ENCODE data around the gene ALDOA.

The ALDOA gene

GRCh38 chr16:30041841-30042240, 23.7 kb upstream of the ALDOA start:
- DNase-seq (ENCODE audit: low read depth) = no peak

GRCh38 chr16:30046178-30046577, 19.4 kb upstream of the ALDOA start:
- DNase-seq (ENCODE audit: low read depth) = no peak

- DNase-seq (ENCODE audit: low read depth) = no peak
Measured at GRCh38 chr16:30046588-30046987, 19.0 kb upstream of the ALDOA start.

- DNase-seq (ENCODE audit: low read depth) = no peak
Measured at GRCh38 chr16:30049871-30050270, 15.7 kb upstream of the ALDOA start.

- no peak for DNase-seq (ENCODE audit: low read depth)
Measured at GRCh38 chr16:30051518-30051917, 14.0 kb upstream of the ALDOA start.

- DNase-seq (ENCODE audit: low read depth) = peak; percentile 79
Measured at GRCh38 chr16:30052671-30053372, 12.7 kb upstream of the ALDOA start.

- DNase-seq (ENCODE audit: low read depth) = no peak
Measured at GRCh38 chr16:30053376-30054015, 12.1 kb upstream of the ALDOA start.

- DNase-seq (ENCODE audit: low read depth) = no peak
Measured at GRCh38 chr16:30054451-30054850, 11.1 kb upstream of the ALDOA start.

GRCh38 chr16:30054959-30055553, 10.5 kb upstream of the ALDOA start:
- DNase-seq (ENCODE audit: low read depth) = peak; percentile 17

GRCh38 chr16:30060346-30060745, 5.2 kb upstream of the ALDOA start:
- DNase-seq (ENCODE audit: low read depth) = no peak

- DNase-seq (ENCODE audit: low read depth) = no peak
Measured at GRCh38 chr16:30060836-30061554, 4.6 kb upstream of the ALDOA start.

GRCh38 chr16:30063278-30063892, 2.2 kb upstream of the ALDOA start:
- DNase-seq (ENCODE audit: low read depth) = no peak

- peak; percentile 49 for DNase-seq (ENCODE audit: low read depth)
Measured at GRCh38 chr16:30063893-30064728, 1.4 kb upstream of the ALDOA start.

- DNase-seq (ENCODE audit: low read depth) = no peak
Measured at GRCh38 chr16:30064729-30065101, 845 bp upstream of the ALDOA start.

GRCh38 chr16:30065943-30066760, 592 bp downstream of the ALDOA start:
- DNase-seq (ENCODE audit: low read depth) = no peak

- DNase-seq (ENCODE audit: low read depth) = no peak
Measured at GRCh38 chr16:30066761-30067583, 1.4 kb downstream of the ALDOA start.

- no peak for DNase-seq (ENCODE audit: low read depth)
Measured at GRCh38 chr16:30067584-30067916, 2.0 kb downstream of the ALDOA start.

GRCh38 chr16:30068333-30068732, 2.8 kb downstream of the ALDOA start:
- no peak for DNase-seq (ENCODE audit: low read depth)

GRCh38 chr16:30068750-30069610, 3.4 kb downstream of the ALDOA start:
- DNase-seq (ENCODE audit: low read depth) = peak; percentile 30
